Measurements from ENCODE around the gene SLC12A4.
"Not testable (repeated sequence)": the region's sequence is repeated elsewhere in the genome, so short reads cannot be mapped to it uniquely, and the experiment has no call there.

Gene SLC12A4

GRCh38 chr16:67989322-67990017 is 21.0 kb upstream of the SLC12A4 start:
- no peak for DNase-seq (ENCODE audit: low read depth, low spot score)
- no peak overlapping the region for H3K27ac ChIP-seq

GRCh38 chr16:67988675-67989074 is 20.2 kb upstream of the SLC12A4 start:
- no peak overlapping the region for H3K27ac ChIP-seq
- DNase-seq (ENCODE audit: low read depth, low spot score) = no peak

- H3K27ac ChIP-seq = no peak overlapping the region
- DNase-seq (ENCODE audit: low read depth, low spot score) = no peak
These were observed 19.2 kb upstream of the SLC12A4 start for GRCh38 chr16:67987460-67988160.

- DNase-seq (ENCODE audit: low read depth, low spot score) = no peak
- no peak overlapping the region for H3K27ac ChIP-seq
These were observed 18.5 kb upstream of the SLC12A4 start for GRCh38 chr16:67986949-67987348.

GRCh38 chr16:67982011-67982696 is 13.7 kb upstream of the SLC12A4 start:
- DNase-seq (ENCODE audit: low read depth, low spot score) = no peak
- H3K27ac ChIP-seq = no peak overlapping the region

- no peak for DNase-seq (ENCODE audit: low read depth, low spot score)
- H3K27ac ChIP-seq = no peak within 1 kb of the TSS
These were observed 11.7 kb upstream of the SLC12A4 start, which contains the start of gene DPEP3 for GRCh38 chr16:67979955-67980678. Gene DPEP3, minus strand, starts transcription at chr16:67980499. Its CDS starts 119 bp downstream, at chr16:67980380.

- no peak for DNase-seq (ENCODE audit: low read depth, low spot score)
- H3K27ac ChIP-seq = no peak overlapping the region
These were observed 9.2 kb upstream of the SLC12A4 start for GRCh38 chr16:67977469-67978227.

- DNase-seq (ENCODE audit: low read depth, low spot score) = no peak
- H3K27ac ChIP-seq = no peak overlapping the region
These were observed 8.6 kb upstream of the SLC12A4 start for GRCh38 chr16:67977005-67977404.

- DNase-seq (ENCODE audit: low read depth, low spot score) = no peak
- no peak overlapping the region for H3K27ac ChIP-seq
These were observed 7.8 kb upstream of the SLC12A4 start for GRCh38 chr16:67976205-67976604.

GRCh38 chr16:67975321-67976105 is 7.1 kb upstream of the SLC12A4 start:
- H3K27ac ChIP-seq = no peak overlapping the region
- no peak for DNase-seq (ENCODE audit: low read depth, low spot score)

GRCh38 chr16:67972285-67972684 is 3.8 kb upstream of the SLC12A4 start:
- not testable (repeated sequence) for H3K27ac ChIP-seq; DNase-seq (ENCODE audit: low read depth, low spot score)

- H3K27ac ChIP-seq = no peak overlapping the region
- DNase-seq (ENCODE audit: low read depth, low spot score) = no peak
These were observed 2.7 kb upstream of the SLC12A4 start for GRCh38 chr16:67971111-67971510.

- DNase-seq (ENCODE audit: low read depth, low spot score) = no peak
- no peak overlapping the region for H3K27ac ChIP-seq
These were observed 1.0 kb upstream of the SLC12A4 start for GRCh38 chr16:67969254-67970039.

- DNase-seq (ENCODE audit: low read depth, low spot score) = no peak
These were observed 458 bp downstream of the SLC12A4 start for GRCh38 chr16:67967958-67968399.

GRCh38 chr16:67967183-67967957 is 1.1 kb downstream of the SLC12A4 start:
- DNase-seq (ENCODE audit: low read depth, low spot score) = no peak
- peak overlapping the region; percentile 77 for H3K27ac ChIP-seq

More at GRCh38 chr16:67967958-67968399, 458 bp downstream of the SLC12A4 start:
- peak overlapping the region; percentile 77 for H3K27ac ChIP-seq

- peak overlapping the region; percentile 77 for H3K27ac ChIP-seq
- no peak for DNase-seq (ENCODE audit: low read depth, low spot score)
These were observed 1.8 kb downstream of the SLC12A4 start for GRCh38 chr16:67966549-67967182.

Data from epithelial cell of prostate (primary cell).